Measurements from ENCODE around the gene DRG2. TPM values are rescaled to one million over a fixed set of nuclear protein-coding genes. Genes with fewer than 3 reads are reported as not detected.

Gene DRG2
- total and polyA plus RNA-seq, 2 of the 8 experiments (the other 6 are each of a cell fraction or from before 2014, with no cell fraction given): 44.6 to 47.8 TPM

GRCh38 chr17:18156171-18156975 lies 68.6 kb downstream of the DRG2 start:
- no peak overlapping the region for H3K56ac ChIP-seq (replicated peaks; ENCODE audit: insufficient read length, low read depth, low read length)
- no peak overlapping the region for H3K18ac ChIP-seq (ENCODE audit: extremely low read depth, low read length)
- TF ChIP-seq ATF3 (IDR thresholded peaks at IDR 0.05; ENCODE audit: insufficient read depth, low read depth, low read length) (no peak), TEAD4 (IDR thresholded peaks at IDR 0.05; ENCODE audit: low read depth, low read length) (no peak), CTCF (IDR thresholded peaks at IDR 0.05; ENCODE audit: control extremely low read depth in 1 of 3, insufficient read depth in 1 of 3, low read depth in 1 of 3, low read length in 3 of 3) (no peak), NANOG (IDR thresholded peaks at IDR 0.05; ENCODE audit: insufficient read depth, low read depth, low read length, poor library complexity, severe bottlenecking) (no peak)
- POLR2A ChIA-PET (ENCODE audit: partially characterized antibody): interaction anchor here (1.3 to 1.4 kb wide), 2 partner anchors 11 to 27 kb away, joined by 3 to 6 read pairs; partner anchors contain the start of gene ALKBH5
- 0 out of 2 replicates have a peak overlapping the region, but pooled peaks have one; percentile 35 for H2BK12ac ChIP-seq (ENCODE audit: low read depth, low read length)
- H3K4me2 ChIP-seq (ENCODE audit: insufficient read depth in 1 of 2, low read depth in 2 of 2, low read length in 2 of 2): no peak overlapping the region
- no peak overlapping the region for H2BK20ac ChIP-seq (ENCODE audit: low read length)
- H2BK15ac ChIP-seq (ENCODE audit: low read length): 0 out of 2 replicates have a peak overlapping the region, but pooled peaks have one; percentile 7
- no peaks in the 10 kb centered on the region for H4K20me1 ChIP-seq (replicated peaks in 1 of 2; ENCODE audit: control insufficient read depth in 1 of 2, insufficient read depth in 2 of 2, low read length in 2 of 2)
- no peak overlapping the region for H4K91ac ChIP-seq (replicated peaks; ENCODE audit: insufficient read length, low read length)
- H3K14ac ChIP-seq (ENCODE audit: insufficient read length): no peak overlapping the region
- H3K79me2 ChIP-seq (ENCODE audit: control insufficient read depth in 1 of 2, insufficient read depth in 2 of 2, low read length in 2 of 2): no peaks in the 10 kb centered on the region
- peaks cover 2 to 19% (median 10%) of the 10 kb centered on the region in 4 experiments for H3K4me1 ChIP-seq (replicated peaks in 1 of 4; ENCODE audit: control insufficient read depth in 3 of 4, insufficient read depth in 4 of 4, low read length in 3 of 4)
- H3K36me3 ChIP-seq (ENCODE audit: control insufficient read depth in 2 of 4, insufficient read depth in 4 of 4, low read length in 3 of 4): no peaks in the 10 kb centered on the region
- no peak overlapping the region for H3K4me3 ChIP-seq (ENCODE audit: extremely low read depth in 1 of 4, insufficient read depth in 2 of 4, low read depth in 3 of 4, low read length in 4 of 4)
- CTCF ChIA-PET (ENCODE audit: partially characterized antibody): interaction anchor here (0.6 to 10.9 kb wide), 4 partner anchors 14 to 427 kb away, joined by 3 to 141 read pairs (median 3); no protein-coding TSS in a partner anchor
- no peak overlapping the region for H3K27ac ChIP-seq (ENCODE audit: low read depth, low read length)
- no peak overlapping the region for H2AFZ ChIP-seq (ENCODE audit: low read length)
- H3K27me3 ChIP-seq (replicated peaks in 1 of 4; ENCODE audit: control insufficient read depth in 3 of 4, extremely low read depth in 1 of 4, insufficient read depth in 3 of 4, low read length in 3 of 4): no peaks in the 10 kb centered on the region; a peak in 1 of 7 replicates
- H4K8ac ChIP-seq (ENCODE audit: extremely low read depth, insufficient read depth, low read length): peak overlapping the region; percentile 75; the same call in 1 of the 2 replicates
- no peak overlapping the region for H3K9ac ChIP-seq (replicated peaks in 1 of 4; ENCODE audit: extremely low read depth in 1 of 4, low read depth in 3 of 4, low read length in 3 of 4)
- WGBS, 2 experiments (ENCODE audit: extremely low coverage in 1 of 2, insufficient coverage in 1 of 2, insufficient read length in 1 of 2, insufficient replicate concordance in 2 of 2, low coverage in 1 of 2, low lambda C conversion rate in 2 of 2, missing lambda C conversion rate in 1 of 2): 86% methylated on average over 8 of the region's 8 CpGs; no CpG with 5 or more reads in 1 of the 2 experiments
- FAIRE-seq: no peak
- H3K23ac ChIP-seq (ENCODE audit: insufficient read length): no peak overlapping the region
- 0 out of 2 replicates have a peak overlapping the region, but pooled peaks have one; percentile 41 for H2BK5ac ChIP-seq (ENCODE audit: low read depth, low read length)
- no peak overlapping the region for H4K5ac ChIP-seq (ENCODE audit: insufficient read length, low read depth, low read length)
- H3K23me2 ChIP-seq (ENCODE audit: low read depth, low read length): peaks cover 4% of the 10 kb centered on the region; the same call in 1 of the 2 replicates
- H2AK5ac ChIP-seq (ENCODE audit: low read depth, low read length): peak overlapping the region; percentile 48; the same call in 1 of the 2 replicates
- H2BK120ac ChIP-seq (replicated peaks; ENCODE audit: low read depth, low read length): no peak overlapping the region
- H3K9me3 ChIP-seq (ENCODE audit: insufficient read depth in 2 of 2, low read depth in 1 of 2, low read length in 1 of 2): no peaks in the 10 kb centered on the region
- H3K79me1 ChIP-seq (ENCODE audit: low read depth, low read length): no peaks in the 10 kb centered on the region
- peak overlapping the region; percentile 44 for H3K4ac ChIP-seq (replicated peaks; ENCODE audit: insufficient read length, low read depth, low read length)
- DNase-seq (ENCODE audit: low read depth in 1 of 2, low spot score in 2 of 2): no peak
